Nephron (organoid): ENCODE measurements around the gene MYH13.

Source experiments
- H3K27ac Mint-ChIP-seq, 3 experiments: 2 replicates each; pipeline ENCODE4 v1.8.0; 2020; ENCODE audit warnings: mixed read lengths in 3 of 3, mild to moderate bottlenecking in 2 of 3, moderate library complexity in 1 of 3
- H3K27me3 Mint-ChIP-seq: 2 replicates; pipeline ENCODE4 v1.8.0; 2021; ENCODE audit warnings: low read depth, mild to moderate bottlenecking, moderate library complexity, mixed read lengths
- H3K36me3 Mint-ChIP-seq: 2 replicates; pipeline ENCODE4 v1.8.0; 2020; ENCODE audit warnings: low read depth, mixed read lengths
- H3K4me1 Mint-ChIP-seq: 2 replicates; pipeline ENCODE4 v1.8.0; 2020; ENCODE audit warnings: mixed read lengths
- H3K4me3 Mint-ChIP-seq, 3 experiments: 2 replicates each; pipeline ENCODE4 v1.8.0; 2020; ENCODE audit warnings: mild to moderate bottlenecking in 3 of 3, mixed read lengths in 3 of 3, moderate library complexity in 2 of 3
- H3K9me3 Mint-ChIP-seq: 2 replicates; pipeline ENCODE4 v1.8.0; 2020; ENCODE audit warnings: mixed read lengths
- CTCF ChIP-seq, 3 experiments: fragments of 200-600 bp; sonication (generic); IDR thresholded peaks; one replicate each; pipeline ENCODE4 v1.5.0; 2021; ENCODE audit warnings: antibody characterized with exemption in 3 of 3; ENCODE audit not compliant: unreplicated experiment in 3 of 3

The MYH13 gene

DNA sequence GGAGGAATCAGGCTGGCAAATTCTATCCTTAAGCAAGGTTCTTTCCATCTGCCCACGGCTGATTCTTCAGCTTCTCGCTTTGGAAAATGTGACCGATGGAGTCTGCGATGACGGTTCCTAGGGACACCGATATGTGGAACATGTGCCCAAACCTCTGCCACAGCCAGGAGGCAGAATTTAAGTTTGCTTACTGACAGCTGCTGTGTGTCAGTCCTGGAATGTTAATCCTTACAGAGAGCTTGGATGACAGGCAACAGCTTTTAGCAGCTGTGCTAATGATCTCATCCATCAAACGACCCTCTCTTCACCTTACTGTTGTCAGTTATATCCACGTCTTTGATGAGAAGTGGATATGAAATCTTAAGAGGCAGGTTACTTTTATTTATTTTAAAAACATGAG is 11.4 kb upstream of the MYH13 start:
- Mint-ChIP-seq H3K36me3 (no peaks in the 10 kb centered on the region), H3K9me3 (peaks cover 3% of the 10 kb centered on the region), H3K4me3 (peak overlapping the region in 2 of 3 experiments; percentile 1 to 52), H3K4me1 (peaks cover 53% of the 10 kb centered on the region), H3K27me3 (peaks cover 4% of the 10 kb centered on the region), H3K27ac (peak overlapping the region; percentile 77 to 89 (median 87))
- peak in 1 of 3 experiments; percentile 7 for TF ChIP-seq CTCF (IDR thresholded peaks at IDR 0.05; ENCODE audit: unreplicated experiment in 3 of 3)

DNA sequence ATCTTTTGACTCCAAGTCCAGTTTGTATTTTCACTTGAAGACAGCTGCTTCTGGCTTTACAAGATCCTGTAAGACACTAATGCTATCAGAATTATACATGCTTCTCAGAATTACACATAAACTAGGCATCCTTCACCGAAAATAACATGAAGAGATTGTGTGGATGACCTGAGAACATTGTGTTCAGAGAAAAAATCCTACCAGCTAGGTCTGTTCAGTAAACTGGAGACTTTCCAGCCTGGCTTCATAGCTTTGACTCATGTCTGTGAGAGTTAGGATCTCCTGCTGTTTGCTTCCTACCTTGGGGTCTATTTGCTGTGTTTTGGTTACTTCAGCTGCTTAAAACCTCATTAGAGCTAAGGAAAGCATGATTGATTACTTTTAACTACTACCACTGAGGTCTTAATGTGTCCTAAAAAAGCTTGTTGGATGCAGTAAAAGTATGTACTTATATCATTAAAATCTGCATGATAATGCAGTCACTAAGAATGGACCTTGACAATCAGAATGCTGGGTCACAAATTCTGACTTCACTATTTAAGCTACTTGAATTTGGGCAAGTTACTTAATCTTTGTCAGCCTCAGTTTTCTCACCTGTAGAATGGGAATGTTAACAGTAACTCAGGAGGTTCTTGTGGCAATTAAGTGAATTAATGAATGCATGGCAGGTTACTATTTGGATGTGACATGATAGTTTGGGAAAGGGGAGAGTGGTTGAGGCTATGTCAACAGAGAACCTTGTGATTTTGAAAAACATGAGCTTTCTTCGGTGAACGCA is 8.0 kb upstream of the MYH13 start:
- H3K27ac Mint-ChIP-seq, result peak overlapping the region; percentile 69 to 82 (median 77)
- no peak for TF ChIP-seq CTCF (IDR thresholded peaks at IDR 0.05; ENCODE audit: unreplicated experiment in 3 of 3)
- no peak overlapping the region for H3K4me3 Mint-ChIP-seq
- H3K36me3 Mint-ChIP-seq, result no peaks in the 10 kb centered on the region
- peaks cover 50% of the 10 kb centered on the region for H3K4me1 Mint-ChIP-seq
- no peaks in the 10 kb centered on the region for H3K9me3 Mint-ChIP-seq
- H3K27me3 Mint-ChIP-seq, result peaks cover 4% of the 10 kb centered on the region

- H3K27me3 Mint-ChIP-seq, result no peaks in the 10 kb centered on the region
- H3K36me3 Mint-ChIP-seq, result no peaks in the 10 kb centered on the region
- H3K9me3 Mint-ChIP-seq, result peaks cover 2% of the 10 kb centered on the region
- no peaks in the 10 kb centered on the region for H3K4me1 Mint-ChIP-seq
- TF ChIP-seq CTCF (IDR thresholded peaks at IDR 0.05; ENCODE audit: unreplicated experiment in 3 of 3), result no peak
- H3K4me3 Mint-ChIP-seq, result no peak overlapping the region
- no peak overlapping the region for H3K27ac Mint-ChIP-seq
Measured at GRCh38 chr17:10370016-10370608, 2.7 kb downstream of the MYH13 start.

DNA sequence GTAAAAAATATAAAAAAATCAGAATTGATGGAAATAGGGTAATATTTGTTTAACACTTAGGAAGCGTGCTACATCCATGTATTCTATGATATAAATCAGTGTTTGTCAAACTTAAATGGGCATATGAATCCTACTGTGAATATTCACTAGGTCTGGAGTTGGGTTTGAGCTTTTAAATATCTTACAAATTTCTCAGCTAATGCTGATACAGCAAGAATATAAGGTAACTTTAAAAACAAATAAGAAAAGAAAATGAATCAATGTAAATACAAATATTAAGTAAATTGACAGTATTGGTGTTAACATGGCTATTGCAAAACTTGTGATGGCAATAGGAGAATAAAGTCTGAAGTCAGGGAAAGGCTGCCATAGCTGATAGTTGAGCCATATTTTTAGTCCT is 3.6 kb downstream of the MYH13 start:
- Mint-ChIP-seq H3K36me3 (no peaks in the 10 kb centered on the region), H3K4me3 (no peak overlapping the region), H3K27me3 (no peaks in the 10 kb centered on the region), H3K4me1 (no peaks in the 10 kb centered on the region), H3K9me3 (peaks cover 2% of the 10 kb centered on the region), H3K27ac (no peak overlapping the region)
- TF ChIP-seq CTCF (IDR thresholded peaks at IDR 0.05; ENCODE audit: unreplicated experiment in 3 of 3), result no peak

GRCh38 chr17:10368561-10368960 is 4.2 kb downstream of the MYH13 start:
- TF ChIP-seq CTCF (IDR thresholded peaks at IDR 0.05; ENCODE audit: unreplicated experiment in 3 of 3), result no peak
- no peak overlapping the region for H3K4me3 Mint-ChIP-seq
- no peaks in the 10 kb centered on the region for H3K36me3 Mint-ChIP-seq
- no peaks in the 10 kb centered on the region for H3K4me1 Mint-ChIP-seq
- H3K27ac Mint-ChIP-seq, result no peak overlapping the region
- peaks cover 2% of the 10 kb centered on the region for H3K9me3 Mint-ChIP-seq
- peaks cover 4% of the 10 kb centered on the region for H3K27me3 Mint-ChIP-seq

DNA sequence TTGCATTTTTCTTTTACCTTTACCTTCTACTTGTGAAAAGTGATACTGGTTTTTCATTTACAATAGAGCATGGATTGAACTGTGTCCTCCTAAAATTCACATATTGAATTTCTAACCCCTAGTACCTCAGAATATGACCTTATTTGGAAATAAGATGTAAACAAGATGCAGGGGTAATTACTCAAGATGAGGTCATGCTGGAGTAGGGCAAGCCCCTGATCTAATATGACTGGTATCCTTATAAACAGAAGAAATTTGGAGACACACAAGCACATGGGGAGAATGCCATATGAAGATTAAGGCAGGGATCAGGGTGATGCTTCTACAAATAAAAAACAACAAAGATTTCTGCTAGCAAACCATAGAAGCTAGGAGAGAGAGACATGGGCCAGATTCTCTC is 12.2 kb downstream of the MYH13 start:
- Mint-ChIP-seq H3K9me3 (no peaks in the 10 kb centered on the region), H3K27me3 (peaks cover 34% of the 10 kb centered on the region), H3K27ac (no peak overlapping the region), H3K4me1 (no peaks in the 10 kb centered on the region), H3K36me3 (no peaks in the 10 kb centered on the region), H3K4me3 (no peak overlapping the region)
- TF ChIP-seq CTCF (IDR thresholded peaks at IDR 0.05; ENCODE audit: unreplicated experiment in 3 of 3), result no peak
